Smooth muscle cell (in vitro differentiated cells): ENCODE measurements around the gene CFAP45. TPM values are rescaled to one million over a fixed set of nuclear protein-coding genes. Genes with fewer than 3 reads are reported as not detected.
A peak's percentile ranks its signal among the peaks of the same experiment; 100 is the strongest.

ENCODE experiments used
- DNase-seq: peaks from one replicate; lab custom pipeline; 2025; ENCODE audit not compliant: unreplicated experiment; lab: John Stamatoyannopoulos, UW
- H2AFZ ChIP-seq: fragments of 200-600 bp; sonication (generic); 2 replicates; pipeline ENCODE4 v1.6.0; 2016; ENCODE audit warnings: antibody characterized with exemption, low read depth, mild to moderate bottlenecking
- H3F3A ChIP-seq: fragments of 200-600 bp; sonication (generic); 2 replicates; pipeline ENCODE4 v1.6.0; 2017; ENCODE audit warnings: antibody characterized with exemption, low read depth
- H3K27ac ChIP-seq: fragments of 200-600 bp; sonication (generic); 2 replicates; pipeline ENCODE4 v1.5.1; 2016; ENCODE audit warnings: low read depth, mild to moderate bottlenecking
- H3K27me3 ChIP-seq: fragments of 200-600 bp; sonication (generic); 2 replicates; pipeline ENCODE4 v1.6.1; 2016; ENCODE audit warnings: low read depth, mild to moderate bottlenecking
- H3K36me3 ChIP-seq: fragments of 200-600 bp; sonication (generic); 2 replicates; pipeline ENCODE4 v1.5.1; 2016; ENCODE audit warnings: low read depth
- H3K4me1 ChIP-seq: fragments of 200-600 bp; sonication (generic); 2 replicates; pipeline ENCODE4 v1.5.1; 2016; ENCODE audit warnings: low read depth
- H3K4me2 ChIP-seq: fragments of 200-600 bp; sonication (generic); 2 replicates; pipeline ENCODE4 v1.6.0; 2016; ENCODE audit warnings: mild to moderate bottlenecking
- H3K4me3 ChIP-seq: fragments of 200-600 bp; sonication (generic); 2 replicates; pipeline ENCODE4 v1.5.1; 2016; ENCODE audit warnings: mild to moderate bottlenecking
- H3K79me2 ChIP-seq: fragments of 200-600 bp; sonication (generic); 2 replicates; pipeline ENCODE4 v1.6.0; 2016; ENCODE audit warnings: low read depth, mild to moderate bottlenecking
- H3K9ac ChIP-seq: fragments of 200-600 bp; sonication (generic); 2 replicates; pipeline ENCODE4 v1.6.0; 2016; ENCODE audit warnings: low read depth
- H3K9me3 ChIP-seq: fragments of 200-600 bp; sonication (generic); replicated peaks from 2 replicates; pipeline ENCODE4 v1.5.1; 2016; ENCODE audit warnings: low read depth
- H4K20me1 ChIP-seq: fragments of 200-600 bp; sonication (generic); 2 replicates; pipeline ENCODE4 v1.6.0; 2016; ENCODE audit warnings: low read depth
- WGBS: methylation state at CpG from one replicate; pipeline ENCODE4 v1.1.7; 2016; ENCODE audit warnings: low lambda C conversion rate; 5-methylcytosine and 5-hydroxymethylcytosine counted together
- polyA plus RNA-seq: library from polyadenylated mRNA; unstranded; fragments of >200 nt; fragmentation: Nextera tagmentation; extraction: Ambion mirVana; gene quantifications from 2 replicates; pipeline ENCODE4 v1.2.1, GENCODE V29; 2016
- total RNA-seq: library from RNA; depleted of rRNA; stranded (reverse); fragments of >200 nt; gene quantifications from 2 replicates; pipeline ENCODE4 v1.2.3, GENCODE V29; 2014
- TF ChIP-seq, protein P1 (sequence below): fragments of 200-600 bp; sonication (generic); IDR thresholded peaks from 2 replicates; pipeline ENCODE4 v1.5.1; 2017; ENCODE audit warnings: borderline replicate concordance, mild to moderate bottlenecking, antibody characterized with exemption; ENCODE audit not compliant: insufficient read depth, poor library complexity, severe bottlenecking

The CFAP45 gene
- total and polyA plus RNA-seq, 2 experiments from 2014 or later = 1.2 to 1.3 TPM

GRCh38 chr1:159835356-159835755 is 64.6 kb downstream of the CFAP45 start:
- H4K20me1 ChIP-seq = no peaks in the 10 kb centered on the region
- no peak overlapping the region for H3K4me3 ChIP-seq
- DNase-seq = no peak
- no peaks in the 10 kb centered on the region for H3K9me3 ChIP-seq
- H3K4me1 ChIP-seq = peaks cover 14% of the 10 kb centered on the region
- 79% methylated on average over 3 of the region's 3 CpGs for WGBS
- no peak overlapping the region for H3K27ac ChIP-seq
- no peak overlapping the region for H3K9ac ChIP-seq
- no peaks in the 10 kb centered on the region for H3K79me2 ChIP-seq
- H3K27me3 ChIP-seq = no peaks in the 10 kb centered on the region
- H3K4me2 ChIP-seq = no peak overlapping the region
- TF ChIP-seq, protein P1, sequence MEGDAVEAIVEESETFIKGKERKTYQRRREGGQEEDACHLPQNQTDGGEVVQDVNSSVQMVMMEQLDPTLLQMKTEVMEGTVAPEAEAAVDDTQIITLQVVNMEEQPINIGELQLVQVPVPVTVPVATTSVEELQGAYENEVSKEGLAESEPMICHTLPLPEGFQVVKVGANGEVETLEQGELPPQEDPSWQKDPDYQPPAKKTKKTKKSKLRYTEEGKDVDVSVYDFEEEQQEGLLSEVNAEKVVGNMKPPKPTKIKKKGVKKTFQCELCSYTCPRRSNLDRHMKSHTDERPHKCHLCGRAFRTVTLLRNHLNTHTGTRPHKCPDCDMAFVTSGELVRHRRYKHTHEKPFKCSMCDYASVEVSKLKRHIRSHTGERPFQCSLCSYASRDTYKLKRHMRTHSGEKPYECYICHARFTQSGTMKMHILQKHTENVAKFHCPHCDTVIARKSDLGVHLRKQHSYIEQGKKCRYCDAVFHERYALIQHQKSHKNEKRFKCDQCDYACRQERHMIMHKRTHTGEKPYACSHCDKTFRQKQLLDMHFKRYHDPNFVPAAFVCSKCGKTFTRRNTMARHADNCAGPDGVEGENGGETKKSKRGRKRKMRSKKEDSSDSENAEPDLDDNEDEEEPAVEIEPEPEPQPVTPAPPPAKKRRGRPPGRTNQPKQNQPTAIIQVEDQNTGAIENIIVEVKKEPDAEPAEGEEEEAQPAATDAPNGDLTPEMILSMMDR = no peak
- H2AFZ ChIP-seq = no peak overlapping the region
- H3K36me3 ChIP-seq = no peaks in the 10 kb centered on the region
- no peaks in the 10 kb centered on the region for H3F3A ChIP-seq

- H3K36me3 ChIP-seq = no peaks in the 10 kb centered on the region
- peak overlapping the region; percentile 17 for H3K4me2 ChIP-seq
- no peak overlapping the region for H3K4me3 ChIP-seq
- H3K27me3 ChIP-seq = no peaks in the 10 kb centered on the region
- no peak overlapping the region for H3K9ac ChIP-seq
- TF ChIP-seq, protein P1 = no peak
- no peaks in the 10 kb centered on the region for H3F3A ChIP-seq
- DNase-seq = no peak
- no peak overlapping the region for H3K27ac ChIP-seq
- no peaks in the 10 kb centered on the region for H3K9me3 ChIP-seq
- no peaks in the 10 kb centered on the region for H4K20me1 ChIP-seq
- no peak overlapping the region for H2AFZ ChIP-seq
- H3K4me1 ChIP-seq = peaks cover 14% of the 10 kb centered on the region
- no peaks in the 10 kb centered on the region for H3K79me2 ChIP-seq
- WGBS = 93% methylated on average over 2 of the region's 2 CpGs
Observed at GRCh38 chr1:159832309-159832708, 67.7 kb downstream of the CFAP45 start.

DNA sequence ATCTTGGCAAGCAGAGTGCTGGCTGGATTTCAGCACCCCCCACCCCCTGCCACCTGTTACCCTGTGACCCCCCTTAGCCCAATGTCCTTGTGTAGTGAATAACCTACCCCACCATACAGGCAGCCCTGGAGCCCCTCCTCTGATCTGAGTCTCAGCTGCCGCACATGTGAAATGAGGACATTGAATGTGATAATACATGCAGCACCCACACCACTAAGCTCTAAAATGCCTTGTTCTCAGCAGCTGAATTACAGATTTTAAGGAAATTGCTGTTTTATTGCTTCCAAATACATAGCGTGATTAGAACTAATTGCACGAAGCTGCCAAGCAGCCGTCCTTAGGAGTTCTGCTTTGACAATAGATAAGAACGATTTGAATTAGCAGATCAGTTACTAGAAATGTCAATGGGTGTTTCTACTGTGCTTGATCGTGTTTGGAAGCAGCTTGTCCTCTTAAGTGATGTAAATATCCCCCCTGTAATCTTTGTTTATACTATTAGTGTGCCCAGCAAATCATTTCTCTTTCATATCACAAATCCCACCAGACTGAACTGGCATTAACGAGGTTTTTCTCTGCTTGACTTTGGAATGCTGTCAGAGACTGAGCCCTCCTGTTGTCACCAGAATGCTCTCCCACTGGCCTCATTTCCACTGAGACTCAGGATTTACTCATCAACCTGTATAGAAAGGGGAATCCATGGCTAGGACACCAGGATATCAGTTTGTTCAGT is 68.4 kb downstream of the CFAP45 start:
- no peak overlapping the region for H3K9ac ChIP-seq
- H3K79me2 ChIP-seq = no peaks in the 10 kb centered on the region
- H3K4me1 ChIP-seq = peaks cover 14% of the 10 kb centered on the region
- no peaks in the 10 kb centered on the region for H3K9me3 ChIP-seq
- H3K4me3 ChIP-seq = no peak overlapping the region
- H3K4me2 ChIP-seq = peak overlapping the region; percentile 17
- no peak overlapping the region for H3K27ac ChIP-seq
- 21% methylated on average over 7 of the region's 7 CpGs for WGBS
- no peaks in the 10 kb centered on the region for H3F3A ChIP-seq
- TF ChIP-seq, protein P1 = no peak
- H2AFZ ChIP-seq = no peak overlapping the region
- no peaks in the 10 kb centered on the region for H3K27me3 ChIP-seq
- H3K36me3 ChIP-seq = no peaks in the 10 kb centered on the region
- no peak for DNase-seq
- no peaks in the 10 kb centered on the region for H4K20me1 ChIP-seq

GRCh38 chr1:159830722-159831121 is 69.2 kb downstream of the CFAP45 start:
- H3K4me1 ChIP-seq = peaks cover 14% of the 10 kb centered on the region
- TF ChIP-seq, protein P1 = no peak
- no peaks in the 10 kb centered on the region for H3K36me3 ChIP-seq
- H3K9me3 ChIP-seq = no peaks in the 10 kb centered on the region
- H3K9ac ChIP-seq = no peak overlapping the region
- no peaks in the 10 kb centered on the region for H4K20me1 ChIP-seq
- peak overlapping the region; percentile 47 for H3K4me2 ChIP-seq
- H3K27me3 ChIP-seq = no peaks in the 10 kb centered on the region
- H3K79me2 ChIP-seq = no peaks in the 10 kb centered on the region
- 66% methylated on average over 8 of the region's 8 CpGs for WGBS
- no peak for DNase-seq
- peak overlapping the region; percentile 81 for H3K27ac ChIP-seq
- H2AFZ ChIP-seq = no peak overlapping the region
- no peak overlapping the region for H3K4me3 ChIP-seq
- no peaks in the 10 kb centered on the region for H3F3A ChIP-seq
